ENCODE results near the gene ZSWIM8.
A peak's percentile ranks its signal among the peaks of the same experiment; 100 is the strongest.
"Not testable (repeated sequence)": the region's sequence is repeated elsewhere in the genome, so short reads cannot be mapped to it uniquely, and the experiment has no call there.

ZSWIM8 gene

DNA sequence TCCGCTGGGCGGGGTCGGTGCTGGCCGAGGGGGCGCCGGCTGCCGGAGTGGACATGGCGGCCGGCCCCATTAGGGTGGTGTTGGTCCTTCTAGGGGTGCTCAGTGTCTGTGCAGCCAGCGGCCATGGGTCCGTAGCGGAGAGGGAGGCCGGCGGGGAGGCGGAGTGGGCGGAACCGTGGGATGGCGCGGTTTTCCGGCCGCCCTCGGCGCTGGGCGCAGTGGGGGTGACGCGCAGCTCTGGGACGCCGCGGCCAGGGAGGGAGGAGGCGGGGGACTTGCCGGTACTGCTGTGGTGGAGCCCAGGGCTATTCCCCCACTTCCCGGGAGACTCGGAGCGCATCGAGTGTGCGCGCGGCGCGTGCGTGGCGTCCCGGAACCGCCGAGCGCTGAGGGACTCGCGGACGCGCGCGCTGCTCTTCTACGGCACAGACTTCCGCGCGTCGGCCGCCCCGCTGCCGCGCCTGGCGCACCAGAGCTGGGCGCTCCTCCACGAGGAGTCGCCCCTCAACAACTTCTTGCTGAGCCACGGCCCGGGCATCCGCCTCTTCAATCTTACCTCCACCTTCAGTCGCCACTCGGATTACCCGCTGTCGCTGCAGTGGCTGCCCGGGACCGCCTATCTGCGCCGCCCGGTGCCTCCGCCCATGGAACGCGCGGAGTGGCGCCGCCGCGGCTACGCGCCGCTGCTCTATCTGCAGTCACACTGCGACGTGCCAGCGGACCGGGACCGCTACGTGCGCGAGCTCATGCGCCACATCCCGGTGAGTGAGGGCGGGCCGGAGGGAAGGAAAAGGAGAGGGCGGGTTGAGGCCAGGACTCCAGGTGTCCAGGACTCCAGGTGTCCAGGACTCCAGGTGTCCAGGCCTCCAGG, 12.9 kb upstream of the ZSWIM8 start:
- DNase-seq (ENCODE audit: low read depth), result peak; percentile 45

DNA sequence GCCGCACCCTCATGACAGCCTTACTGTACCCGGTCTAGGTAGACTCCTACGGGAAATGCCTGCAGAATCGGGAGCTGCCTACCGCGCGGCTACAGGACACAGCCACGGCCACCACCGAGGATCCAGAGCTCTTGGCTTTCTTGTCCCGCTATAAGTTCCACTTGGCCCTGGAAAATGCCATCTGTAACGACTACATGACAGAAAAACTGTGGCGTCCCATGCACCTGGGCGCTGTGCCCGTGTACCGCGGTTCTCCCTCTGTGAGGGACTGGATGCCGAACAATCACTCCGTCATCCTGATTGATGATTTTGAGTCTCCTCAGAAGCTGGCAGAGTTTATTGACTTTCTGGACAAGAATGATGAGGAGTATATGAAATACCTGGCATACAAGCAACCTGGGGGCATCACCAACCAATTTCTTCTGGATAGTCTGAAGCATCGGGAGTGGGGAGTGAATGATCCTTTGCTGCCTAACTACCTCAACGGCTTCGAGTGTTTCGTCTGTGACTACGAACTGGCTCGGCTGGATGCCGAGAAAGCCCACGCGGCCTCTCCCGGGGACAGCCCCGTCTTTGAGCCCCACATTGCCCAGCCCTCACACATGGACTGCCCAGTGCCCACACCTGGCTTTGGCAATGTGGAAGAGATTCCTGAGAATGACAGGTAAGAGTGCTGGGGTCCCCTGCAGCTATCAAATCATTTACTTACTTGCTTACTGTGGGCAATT, 12.1 kb upstream of the ZSWIM8 start:
- no peak for DNase-seq (ENCODE audit: low read depth)

GRCh38 chr10:73774637-73775036, 10.8 kb upstream of the ZSWIM8 start:
- no peak for DNase-seq (ENCODE audit: low read depth)

DNA sequence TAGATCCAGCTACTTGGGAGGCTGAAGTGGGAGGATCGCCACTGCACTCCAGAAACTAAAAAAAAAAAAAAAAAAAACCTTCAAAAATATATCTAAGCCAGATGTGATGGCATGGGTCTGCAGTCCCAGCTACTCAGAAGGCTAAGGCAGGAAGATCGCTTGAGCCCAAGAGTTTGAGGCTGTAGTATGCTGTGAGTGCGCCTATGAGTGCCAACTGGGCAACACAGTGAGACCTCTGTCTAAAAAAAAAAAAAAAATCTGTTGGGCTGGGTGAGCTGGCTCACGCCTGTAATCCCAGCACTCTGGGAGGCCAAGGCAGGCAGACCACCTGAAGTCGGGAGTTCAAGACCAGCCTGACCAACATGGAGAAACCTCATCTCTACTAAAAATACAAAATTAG, 6.4 kb upstream of the ZSWIM8 start:
- no peak for DNase-seq (ENCODE audit: low read depth)

GRCh38 chr10:73779539-73780197, 5.7 kb upstream of the ZSWIM8 start:
- no peak for DNase-seq (ENCODE audit: low read depth)

DNA sequence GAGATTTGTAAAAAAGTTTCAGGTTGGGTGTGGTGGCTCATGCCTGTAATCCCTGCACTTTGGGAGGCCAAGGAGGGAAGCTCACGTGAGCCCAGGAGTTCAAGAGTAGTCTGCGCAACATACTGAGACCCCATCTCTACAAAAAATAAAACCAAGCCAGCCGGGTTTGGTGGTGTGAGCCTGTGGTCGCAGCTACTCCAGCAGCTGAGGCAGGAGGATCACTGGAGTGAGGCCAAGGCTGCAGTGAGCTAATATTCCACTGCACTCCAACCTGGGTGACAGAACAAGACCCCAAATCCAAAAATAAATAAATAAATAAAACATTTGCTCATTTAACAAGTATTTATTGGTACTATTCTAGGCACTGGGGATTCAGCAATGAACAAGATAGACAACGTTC, 5.1 kb upstream of the ZSWIM8 start:
- DNase-seq (ENCODE audit: low read depth), result no peak

DNA sequence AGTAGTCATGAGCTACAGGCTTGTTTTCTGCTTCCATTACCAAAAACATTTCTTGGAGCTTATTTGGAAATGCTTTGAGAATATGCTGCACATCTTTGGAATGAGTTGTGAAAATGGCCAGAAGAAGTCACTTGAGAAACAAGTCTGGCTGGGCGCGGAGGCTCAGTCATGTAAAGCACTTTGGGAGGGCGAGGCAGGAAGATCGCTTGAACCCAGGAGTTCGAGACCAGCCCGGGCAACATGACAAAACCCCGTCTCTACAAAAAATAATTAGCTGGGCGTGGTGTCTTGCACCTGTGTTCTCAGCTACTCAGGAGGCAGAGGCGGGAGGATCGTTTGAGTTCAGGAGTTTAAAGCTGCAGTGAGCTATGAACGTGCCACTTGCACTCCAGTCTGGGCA, 4.4 kb upstream of the ZSWIM8 start:
- no peak for DNase-seq (ENCODE audit: low read depth)

- no peak for DNase-seq (ENCODE audit: low read depth)
Measured at GRCh38 chr10:73781548-73781878, 3.9 kb upstream of the ZSWIM8 start.

- DNase-seq (ENCODE audit: low read depth), result peak; percentile 84
Measured at GRCh38 chr10:73781879-73782748, 3.3 kb upstream of the ZSWIM8 start, which contains the start of gene CHCHD1. Gene CHCHD1, plus strand, starts transcription at chr10:73782048. Its CDS starts 28 bp downstream, at chr10:73782076.

DNA sequence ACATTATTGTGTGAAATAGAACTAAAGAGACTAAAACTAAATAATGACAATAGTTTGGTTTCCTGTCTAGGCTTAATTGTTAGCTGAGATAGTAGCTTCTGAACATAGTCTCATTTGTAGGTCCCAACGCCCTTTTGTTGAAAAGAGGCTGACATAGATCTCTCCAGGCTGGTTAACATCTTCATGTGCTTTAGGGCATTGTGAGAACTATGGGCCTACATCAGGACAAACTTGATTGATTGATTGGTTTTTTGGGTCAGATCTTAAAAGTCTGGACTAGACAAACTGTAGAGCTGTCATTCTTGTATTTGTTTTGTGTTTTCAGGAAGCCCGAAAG, 2.7 kb upstream of the ZSWIM8 start:
- DNase-seq (ENCODE audit: low read depth), result no peak

- no peak for DNase-seq (ENCODE audit: low read depth)
Measured at GRCh38 chr10:73785721-73786511, 510 bp downstream of the ZSWIM8 start.

DNA sequence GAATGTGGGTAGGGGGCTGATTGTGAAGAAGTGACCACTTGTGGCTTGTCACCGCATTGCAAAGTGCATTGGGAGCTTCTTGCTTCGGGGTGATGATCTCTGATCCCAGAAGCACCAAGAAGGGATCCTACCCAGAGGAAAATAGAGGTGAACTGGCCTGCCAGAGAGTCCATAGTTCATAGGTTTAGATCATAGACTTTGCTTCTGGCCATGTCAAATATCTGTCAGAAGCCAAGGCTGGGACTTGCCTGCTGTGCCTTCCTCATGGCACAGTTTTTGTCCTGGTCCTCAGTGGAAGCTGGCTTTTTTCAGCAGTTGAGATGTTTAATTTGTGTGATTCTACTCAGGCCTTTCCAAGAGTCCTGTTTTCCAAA, 1.1 kb downstream of the ZSWIM8 start:
- DNase-seq (ENCODE audit: low read depth), result no peak

DNA sequence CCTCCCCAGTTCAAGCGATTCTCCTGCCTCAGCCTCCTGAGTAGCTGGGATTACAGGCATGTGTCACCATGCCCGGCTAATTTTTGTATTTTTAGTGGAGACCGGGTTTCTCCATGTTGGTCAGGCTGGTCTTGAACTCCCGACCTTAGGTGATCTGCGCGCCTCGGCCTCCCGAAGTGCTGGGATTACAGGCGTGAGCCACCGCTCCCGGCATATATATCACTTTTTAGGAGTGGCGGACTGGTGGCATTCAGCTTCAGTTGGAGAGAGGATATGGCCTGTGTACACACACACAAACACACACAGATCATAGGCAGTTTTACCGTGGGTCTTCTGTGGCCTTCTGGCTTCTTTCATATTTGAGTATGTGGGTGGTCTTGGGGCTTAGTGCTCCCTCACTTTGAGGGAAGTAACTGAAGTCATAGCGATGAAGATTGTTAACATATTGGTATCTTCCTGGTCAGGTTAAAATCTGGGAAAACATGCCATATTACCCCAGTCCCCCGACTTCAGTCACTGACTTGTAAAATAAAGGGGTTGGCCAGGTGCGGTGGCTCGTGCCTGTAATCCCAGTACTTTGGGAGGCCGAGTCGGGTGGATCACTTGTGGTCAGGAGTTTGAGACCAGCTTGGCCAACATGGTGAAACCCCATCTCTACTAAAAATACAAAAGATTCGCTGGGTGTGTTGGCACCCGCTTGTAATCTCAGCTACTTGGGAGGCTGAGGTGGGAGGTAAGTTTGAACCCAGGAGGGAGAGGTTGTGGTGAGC, 1.8 kb downstream of the ZSWIM8 start:
- not testable (repeated sequence) for DNase-seq (ENCODE audit: low read depth)

GRCh38 chr10:73788864-73789658, 3.7 kb downstream of the ZSWIM8 start:
- no peak for DNase-seq (ENCODE audit: low read depth)

DNA sequence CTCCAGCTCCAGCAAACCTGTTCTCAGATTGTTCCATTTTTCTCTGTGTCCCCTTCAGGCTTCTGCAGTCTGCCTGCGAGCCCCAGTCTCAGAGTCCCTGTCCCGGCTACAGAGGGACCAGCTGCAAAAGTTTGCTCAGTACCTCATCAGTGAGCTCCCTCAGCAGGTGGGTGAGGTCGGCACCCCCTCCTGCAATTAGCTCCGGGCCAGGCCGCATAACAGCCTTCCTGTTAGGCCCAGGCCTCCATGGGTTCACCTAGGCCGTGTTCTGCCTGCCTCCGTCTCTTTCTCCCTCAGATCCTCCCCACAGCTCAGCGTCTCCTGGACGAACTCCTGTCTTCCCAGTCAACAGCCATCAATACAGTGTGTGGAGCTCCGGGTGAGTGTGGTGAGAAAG, 4.3 kb downstream of the ZSWIM8 start:
- DNase-seq (ENCODE audit: low read depth), result no peak

GRCh38 chr10:73790886-73791625, 5.7 kb downstream of the ZSWIM8 start:
- no peak for DNase-seq (ENCODE audit: low read depth)

GRCh38 chr10:73791871-73792400, 6.5 kb downstream of the ZSWIM8 start:
- DNase-seq (ENCODE audit: low read depth), result no peak

DNA sequence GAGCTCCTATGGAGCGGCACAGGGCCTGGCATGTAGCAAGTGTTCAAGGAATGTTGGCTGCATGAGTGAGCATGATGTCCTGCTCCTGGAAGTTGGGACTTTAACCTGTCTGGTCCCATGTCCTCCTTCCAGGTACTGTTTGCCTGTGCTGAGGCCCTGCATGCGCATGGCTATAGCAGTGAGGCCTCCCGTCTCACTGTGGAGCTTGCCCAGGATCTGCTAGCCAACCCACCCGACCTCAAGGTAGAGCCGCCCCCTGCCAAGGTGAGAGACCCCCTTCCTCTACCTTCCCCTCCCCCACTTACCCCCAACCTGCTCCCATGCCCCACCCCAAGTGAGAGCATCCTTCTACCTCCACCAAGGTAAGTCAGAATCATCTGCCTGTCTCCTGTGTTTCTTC, 8.1 kb downstream of the ZSWIM8 start:
- DNase-seq (ENCODE audit: low read depth), result no peak

DNA sequence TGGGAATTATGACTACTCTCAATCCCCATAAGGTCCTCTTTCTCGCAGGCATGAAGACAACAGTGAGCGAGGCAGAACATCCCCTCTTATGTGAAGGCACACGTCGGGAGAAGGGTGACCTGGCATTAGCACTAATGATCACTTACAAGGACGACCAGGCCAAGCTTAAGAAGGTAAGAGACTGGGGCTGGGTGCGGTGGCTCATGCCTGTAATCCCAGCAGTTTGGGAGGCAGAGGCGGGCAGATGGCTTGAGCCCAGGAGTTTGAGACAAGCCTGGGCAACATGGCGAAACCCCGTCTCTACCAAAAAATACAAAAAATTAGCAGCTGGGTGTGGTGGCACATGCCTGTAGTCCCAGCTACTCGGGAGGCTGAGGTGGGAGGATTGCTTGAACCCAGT, 10.1 kb downstream of the ZSWIM8 start:
- not testable (repeated sequence) for DNase-seq (ENCODE audit: low read depth)
